GM19035 (cell line): ENCODE results near the gene CASZ1.

Experiments used
- ATAC-seq: cut with Tn5 transposase; IDR thresholded peaks from one replicate; pipeline ENCODE4 v1.9.1; 2021; ENCODE audit not compliant: unreplicated experiment

Gene CASZ1

DNA sequence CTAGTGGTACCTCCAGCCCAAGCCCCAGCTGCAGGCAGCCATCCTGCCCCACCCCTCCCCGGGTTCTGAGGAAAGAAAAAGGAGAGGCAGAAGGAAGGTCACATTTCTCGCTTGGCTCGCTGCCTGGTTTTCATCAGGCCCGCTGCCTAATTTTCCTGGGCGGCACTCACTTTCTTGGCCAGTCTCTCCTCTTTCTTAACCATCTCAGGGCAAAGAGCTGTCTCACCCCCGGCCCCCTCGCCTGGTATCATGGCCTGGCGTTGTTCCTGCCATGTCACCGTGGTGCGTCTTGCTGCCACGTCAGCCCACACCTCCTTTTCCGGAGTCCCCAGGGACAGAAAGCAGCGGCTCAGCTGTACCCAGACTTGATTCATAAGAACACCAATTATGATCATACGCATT is 26.6 kb upstream of the CASZ1 start:
- no peak for ATAC-seq

GRCh38 chr1:10821388-10821787 is 24.9 kb upstream of the CASZ1 start:
- no peak for ATAC-seq

GRCh38 chr1:10820422-10820821 is 24.0 kb upstream of the CASZ1 start:
- no peak for ATAC-seq

GRCh38 chr1:10819198-10819901 is 22.9 kb upstream of the CASZ1 start:
- ATAC-seq, result no peak

DNA sequence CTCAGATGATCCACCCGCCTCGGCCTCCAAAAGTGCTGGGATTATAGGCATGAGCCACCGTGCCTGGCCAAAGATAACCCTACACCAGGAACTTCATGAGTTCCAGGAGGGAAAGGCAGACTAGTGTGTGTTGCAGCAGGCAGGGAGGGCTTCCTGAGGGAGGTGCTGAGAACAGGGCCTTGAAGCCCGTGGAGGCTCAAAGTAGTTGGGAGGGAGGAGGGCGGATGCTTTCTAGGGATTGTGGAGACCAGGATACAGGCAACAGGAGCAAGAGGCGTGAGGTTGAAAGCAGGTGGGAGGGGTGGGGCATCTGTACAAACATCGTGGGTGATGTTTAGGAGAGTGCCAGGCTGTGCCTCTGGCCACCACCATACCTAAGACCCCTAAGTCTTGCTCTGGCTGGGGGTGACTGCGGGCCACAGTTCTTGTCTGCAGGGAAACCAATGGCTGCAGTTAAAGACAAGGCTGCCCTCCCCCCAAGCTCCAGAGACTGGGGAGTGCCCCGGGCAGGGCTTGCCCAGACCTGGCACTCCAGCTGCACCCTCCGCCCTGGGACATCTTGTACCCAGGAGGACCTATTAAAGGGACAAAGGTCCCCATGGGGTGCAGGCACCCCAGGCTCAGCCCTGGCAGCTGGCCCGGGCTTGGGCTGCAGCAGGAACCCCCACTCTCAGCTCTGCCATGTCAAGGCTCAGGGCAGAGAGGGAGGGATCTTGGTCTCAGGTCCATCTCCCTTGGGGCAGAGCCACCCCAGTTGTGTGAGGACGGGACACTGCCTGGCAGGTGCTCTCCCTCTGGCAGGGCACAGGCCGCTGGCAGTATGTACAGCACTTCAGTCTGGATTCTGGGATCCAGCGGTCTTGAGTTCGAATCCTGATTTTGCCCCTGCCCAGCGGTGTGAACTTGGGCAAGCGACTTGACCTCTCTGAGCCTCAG is 22.1 kb upstream of the CASZ1 start:
- ATAC-seq, result no peak

GRCh38 chr1:10816743-10817369 is 20.4 kb upstream of the CASZ1 start:
- no peak for ATAC-seq

- ATAC-seq, result no peak
These were observed 19.8 kb upstream of the CASZ1 start for GRCh38 chr1:10816233-10816632.

DNA sequence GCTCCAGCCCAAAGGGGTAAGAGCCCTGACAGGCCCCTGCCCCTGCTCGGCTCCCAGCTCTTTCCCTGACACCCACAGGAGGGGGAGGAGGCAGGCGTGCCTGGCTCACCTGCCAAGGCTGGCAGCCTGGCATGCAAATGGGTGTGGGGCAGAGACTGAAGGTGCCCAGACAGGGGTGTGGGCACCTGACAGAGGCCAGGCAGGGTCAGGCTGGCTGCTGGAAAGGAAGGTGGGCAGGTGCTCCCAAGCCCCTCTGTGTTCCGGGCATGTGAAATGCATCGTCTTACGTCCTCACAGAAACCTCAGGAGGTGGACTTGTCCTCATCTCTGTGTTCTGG is 19.4 kb upstream of the CASZ1 start:
- no peak for ATAC-seq

GRCh38 chr1:10814976-10815857 is 18.8 kb upstream of the CASZ1 start:
- ATAC-seq, result no peak

- no peak for ATAC-seq
These were observed 17.9 kb upstream of the CASZ1 start for GRCh38 chr1:10814312-10814711.

DNA sequence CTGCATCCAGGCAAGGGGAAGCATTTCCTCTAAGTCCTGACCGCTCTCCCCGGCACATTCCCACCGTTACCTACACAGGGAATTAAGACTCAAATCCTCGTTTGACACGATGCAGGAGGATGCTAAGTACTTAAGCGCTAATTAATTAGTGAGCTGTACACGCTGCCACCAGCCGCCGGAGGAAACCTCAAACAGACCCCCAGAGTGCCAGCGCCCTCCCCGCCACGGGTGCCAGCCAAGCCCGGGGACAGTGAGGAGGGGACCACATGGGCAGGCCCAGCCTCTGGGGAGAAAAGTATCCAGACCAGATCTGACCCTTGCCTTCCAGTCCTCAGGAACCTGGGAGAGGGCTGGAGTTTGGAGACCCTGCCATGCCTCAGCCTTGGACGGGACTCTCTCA is 17.4 kb upstream of the CASZ1 start:
- no peak for ATAC-seq

- no peak for ATAC-seq
These were observed 16.0 kb upstream of the CASZ1 start for GRCh38 chr1:10812387-10812915.

GRCh38 chr1:10808441-10808840 is 12.0 kb upstream of the CASZ1 start:
- no peak for ATAC-seq

GRCh38 chr1:10806966-10807365 is 10.5 kb upstream of the CASZ1 start:
- no peak for ATAC-seq

- ATAC-seq, result no peak
These were observed 7.8 kb upstream of the CASZ1 start for GRCh38 chr1:10803971-10804820.

GRCh38 chr1:10802944-10803715 is 6.7 kb upstream of the CASZ1 start:
- no peak for ATAC-seq

DNA sequence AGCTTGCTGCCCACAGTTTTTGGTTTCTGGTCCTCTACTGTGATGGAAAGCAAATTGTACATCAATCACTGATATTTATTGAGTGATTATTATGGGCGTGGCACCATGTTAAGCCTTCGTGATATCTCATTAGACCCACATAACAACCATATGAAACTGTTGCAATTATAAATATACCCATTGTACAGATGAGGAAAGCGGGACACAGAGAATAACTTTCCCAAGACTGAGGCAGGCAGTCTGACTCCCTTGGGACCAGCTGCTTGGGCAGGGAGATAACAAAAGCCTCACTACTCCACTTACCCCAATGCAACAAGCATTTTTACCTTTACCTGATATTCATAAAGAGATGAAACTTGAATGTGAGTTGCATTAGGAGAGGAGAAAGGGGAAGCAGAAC is 4.3 kb upstream of the CASZ1 start:
- no peak for ATAC-seq

- no peak for ATAC-seq
These were observed 3.3 kb upstream of the CASZ1 start for GRCh38 chr1:10799726-10800125.
